Activated T-helper 9 cell treated with anti-CD3 and anti-CD28 coated beads, Interleukin-2, amount 50 U/mL, for 16 hours (primary cell): ENCODE measurements around the gene DMD.
A peak's percentile ranks its signal among the peaks of the same experiment; 100 is the strongest.

Experiments
- DNase-seq: peaks from one replicate; pipeline ENCODE4 v3.0.0-alpha.2; 2020; ENCODE audit warnings: low read depth

DMD gene

GRCh38 chrX:31112226-31112999 lies 2098.9 kb downstream of the DMD start:
- DNase-seq: no peak

DNA sequence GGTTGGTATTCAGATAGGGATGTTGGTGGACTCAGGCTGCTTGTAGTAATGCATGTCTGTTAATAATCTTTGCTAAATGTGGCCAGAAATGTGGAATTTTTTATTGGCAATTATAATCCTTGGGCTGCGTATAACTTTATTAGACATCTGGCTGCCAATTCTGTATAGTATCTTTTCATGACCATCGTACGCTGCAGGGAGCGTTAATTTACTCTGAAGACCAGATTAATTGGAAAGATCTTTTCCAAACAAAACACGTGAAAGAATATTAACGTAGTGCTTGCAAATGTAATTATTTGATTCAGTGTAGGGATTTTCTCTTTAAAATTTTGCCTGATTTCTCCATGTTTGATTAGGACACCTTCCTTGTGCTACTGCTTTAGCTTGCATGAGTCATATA lies 2100.7 kb downstream of the DMD start:
- DNase-seq: no peak

DNA sequence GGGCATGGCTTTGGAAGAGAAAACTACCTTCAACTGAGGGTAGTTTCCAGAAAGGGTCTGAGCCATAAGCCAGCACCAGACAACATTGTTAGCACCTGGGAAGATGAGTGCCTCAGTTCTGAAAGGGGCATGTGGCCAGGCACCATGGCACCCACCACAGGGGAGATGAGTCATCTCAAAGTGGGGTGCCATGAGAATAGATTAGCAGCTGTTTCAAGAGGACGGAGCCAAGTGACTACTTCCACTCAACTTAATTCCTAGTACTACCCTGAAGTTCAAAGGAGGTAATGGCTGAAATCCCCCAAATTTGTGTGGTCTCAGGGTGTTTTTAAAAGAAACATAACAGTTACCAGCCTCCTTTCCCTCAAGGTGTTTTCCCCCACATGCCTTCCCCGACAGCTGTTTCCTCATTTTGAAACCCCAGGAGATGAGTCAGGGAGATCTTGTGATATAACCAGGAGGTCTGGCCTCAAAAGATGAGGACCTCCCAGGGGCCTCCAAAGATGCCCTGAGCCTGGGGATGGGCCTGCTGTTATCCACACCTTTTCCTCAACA lies 2111.7 kb downstream of the DMD start:
- peak; percentile 0 for DNase-seq

DNA sequence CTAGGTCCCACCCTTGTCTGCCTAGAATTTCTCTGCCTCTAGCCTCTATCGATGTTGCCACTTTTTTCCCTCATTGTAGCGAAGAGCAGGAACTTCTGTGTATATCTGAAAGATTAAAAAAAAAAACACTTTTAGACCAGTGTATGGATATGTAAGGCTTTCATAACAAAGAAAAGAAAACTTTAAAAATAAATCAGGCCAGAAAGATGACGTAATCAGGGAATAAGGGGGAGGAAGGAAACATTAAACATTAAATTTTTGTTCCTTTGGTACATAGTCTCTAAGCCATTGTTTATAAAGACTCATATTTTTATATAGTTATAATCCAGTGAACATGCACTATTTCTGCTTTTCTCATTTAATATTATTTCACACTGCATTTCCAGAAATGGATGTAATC lies 2113.3 kb downstream of the DMD start:
- DNase-seq: no peak

DNA sequence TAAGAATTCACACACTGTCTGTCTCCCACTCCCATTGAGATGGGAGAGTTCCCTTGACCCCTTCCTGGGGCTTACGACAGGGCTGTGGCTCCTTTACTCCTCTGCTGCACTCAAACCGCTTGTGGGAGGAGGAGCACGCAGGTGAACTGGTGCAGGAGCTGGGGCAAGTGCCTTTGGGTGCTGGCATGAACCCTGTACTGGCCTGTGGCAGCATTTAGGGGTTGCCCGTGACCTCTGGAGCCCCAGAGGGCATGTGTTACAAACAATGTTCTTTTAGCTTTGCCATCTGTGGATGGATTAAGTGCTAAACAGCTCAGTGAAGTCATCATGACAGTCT lies 2117.7 kb downstream of the DMD start:
- no peak for DNase-seq

GRCh38 chrX:31092970-31093638 lies 2118.2 kb downstream of the DMD start:
- no peak for DNase-seq

DNA sequence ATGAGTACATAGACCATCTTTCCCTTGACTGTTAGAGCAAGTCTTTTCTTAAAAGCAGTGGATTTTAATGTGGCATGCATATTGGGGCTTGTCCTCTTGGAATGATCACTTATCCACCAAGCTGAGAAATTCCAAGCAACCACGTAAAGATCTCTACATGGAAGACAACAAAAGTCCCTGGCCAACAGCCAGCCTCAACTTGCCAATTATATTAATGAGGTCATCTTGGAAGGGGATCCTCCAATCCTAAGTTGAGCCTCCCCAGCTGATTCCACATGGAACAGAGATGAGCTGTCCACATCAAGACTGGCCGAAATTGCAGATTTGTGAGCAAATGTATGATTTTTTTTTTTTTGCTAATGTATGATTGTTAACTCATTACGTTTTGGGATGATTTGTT lies 2118.9 kb downstream of the DMD start:
- no peak for DNase-seq

DNA sequence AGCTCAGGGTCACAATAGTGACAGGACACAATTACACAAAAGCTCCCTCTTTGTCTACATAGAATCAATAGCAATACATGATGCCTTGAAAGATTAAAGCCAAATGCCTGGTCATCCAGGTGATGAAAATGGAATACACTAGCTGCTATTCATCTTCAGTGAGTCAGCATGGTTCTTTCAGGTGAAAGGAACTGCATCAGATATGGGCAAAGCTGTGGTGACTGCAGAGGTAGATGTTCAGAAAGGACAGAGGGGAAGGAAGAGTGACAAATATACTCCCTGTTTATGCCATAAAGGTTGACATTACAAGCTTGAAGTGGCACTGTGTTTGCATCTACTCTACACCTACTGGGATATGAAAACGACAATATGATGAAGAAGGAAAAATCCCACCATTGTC lies 2119.5 kb downstream of the DMD start:
- no peak for DNase-seq

GRCh38 chrX:31074522-31074921 lies 2136.8 kb downstream of the DMD start:
- DNase-seq: no peak

DNA sequence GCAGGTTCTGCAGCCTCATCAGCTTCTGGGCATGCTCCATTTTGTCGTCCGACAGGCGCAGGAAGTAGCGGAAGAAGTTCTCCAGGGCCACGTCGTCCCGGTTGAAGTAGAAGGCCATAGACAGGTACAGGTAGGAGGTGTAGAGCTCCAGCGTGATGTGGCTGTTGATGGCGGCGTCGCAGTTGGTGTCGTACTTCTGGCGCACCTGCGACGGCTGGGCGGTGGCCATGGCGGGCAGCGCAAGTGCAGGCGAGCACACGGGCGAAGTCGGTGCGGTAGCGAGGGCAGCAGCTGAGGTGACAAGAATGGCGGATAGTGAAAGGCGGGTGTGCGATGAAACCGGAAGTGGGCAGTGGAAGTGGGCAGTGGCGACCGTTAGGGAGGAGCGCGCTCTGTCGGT lies 2139.6 kb downstream of the DMD start, which contains the start of gene FTHL17:
Gene FTHL17, minus strand, starts transcription at position 317 of the 400 bp plus-strand sequence. Its CDS starts 88 bp downstream, at position 229.
- DNase-seq: no peak

GRCh38 chrX:31071262-31071661 lies 2140.1 kb downstream of the DMD start:
- DNase-seq: no peak

DNA sequence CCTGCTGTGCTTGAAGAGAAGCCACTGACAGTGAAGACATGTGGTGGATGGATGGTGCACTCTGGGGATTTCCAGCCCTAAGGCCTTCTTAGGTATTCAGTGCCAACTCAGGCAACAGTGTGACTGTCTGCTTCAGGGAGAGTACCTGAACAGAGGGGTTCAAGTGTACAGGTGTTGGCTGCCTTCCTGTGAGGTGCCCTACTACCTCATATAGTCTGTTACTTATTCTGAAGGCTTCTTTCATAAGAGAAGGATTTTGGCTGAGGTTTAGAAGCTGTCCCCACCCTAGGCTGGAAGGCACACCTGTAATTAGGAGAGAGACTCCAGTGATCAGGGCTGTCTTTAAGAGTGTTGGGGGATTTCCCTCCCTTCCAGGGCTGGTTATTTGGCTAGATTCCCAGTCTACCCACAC lies 2141.3 kb downstream of the DMD start:
- no peak for DNase-seq
